ENCODE results near the gene ZC3H10. TPM values are rescaled to one million over a fixed set of nuclear protein-coding genes. Genes with fewer than 3 reads are reported as not detected.
A peak's percentile ranks its signal among the peaks of the same experiment; 100 is the strongest.
"Not testable (repeated sequence)": the region's sequence is repeated elsewhere in the genome, so short reads cannot be mapped to it uniquely, and the experiment has no call there.

ZC3H10 gene
- total and polyA plus RNA-seq, 4 donors: 1.8 to 9.6 (median 6.0) TPM

DNA sequence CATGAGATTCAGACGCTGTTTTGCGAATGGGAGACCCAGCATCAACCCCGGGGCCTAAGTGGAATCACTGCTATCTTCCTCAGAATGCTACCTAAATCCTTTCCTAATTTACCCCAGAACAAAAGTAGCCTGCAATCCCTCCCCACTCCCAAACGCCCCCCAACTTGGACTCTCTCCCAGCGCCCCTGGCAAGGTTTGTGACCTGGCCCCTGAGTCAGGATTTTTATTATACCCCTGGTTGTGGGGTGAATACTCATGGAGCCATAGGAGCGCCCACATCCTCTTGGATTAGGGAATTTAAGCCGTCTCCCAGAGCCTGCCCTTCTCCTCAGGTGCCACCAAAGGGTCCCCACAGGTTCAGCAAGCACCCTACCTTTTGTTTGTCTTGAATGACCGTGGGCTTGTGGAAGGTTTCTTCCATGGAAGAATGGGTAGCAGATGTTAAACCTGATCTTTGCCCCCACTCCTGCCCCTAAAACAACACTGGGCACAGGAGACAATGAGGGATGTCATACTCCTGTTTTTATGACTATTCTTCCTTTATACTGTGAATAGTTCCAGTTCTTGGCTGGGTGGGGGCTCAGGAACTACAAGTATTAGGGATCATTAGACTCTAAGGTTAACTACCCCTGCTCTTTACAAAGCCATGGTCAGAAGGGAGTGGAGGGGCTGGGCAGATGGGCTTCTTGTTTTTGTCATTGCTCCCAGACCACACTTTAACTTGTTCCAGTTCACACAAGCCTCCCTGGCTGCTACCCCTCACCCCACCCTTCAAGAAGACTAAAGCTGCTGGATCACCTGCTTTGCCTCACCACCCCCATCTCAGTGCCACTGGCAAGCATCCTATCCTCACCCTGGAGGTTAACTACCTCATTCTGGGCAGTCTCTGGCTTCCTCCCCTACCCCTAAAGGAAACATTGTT is 35.0 kb downstream of the ZC3H10 start:
- Histone ChIP-seq H3K27ac (ENCODE audit: low read depth in 1 of 2, low read length in 2 of 2) (no peak overlapping the region), H3K4me1 (ENCODE audit: control insufficient read depth in 1 of 2, insufficient read depth in 2 of 2, low read length in 2 of 2) (no peaks in the 10 kb centered on the region), H3K27me3 (ENCODE audit: control insufficient read depth in 1 of 2, insufficient read depth in 2 of 2, low read length in 1 of 2) (no peaks in the 10 kb centered on the region), H3K9me3 (ENCODE audit: control insufficient read depth, low read length) (no peaks in the 10 kb centered on the region), H3K36me3 (ENCODE audit: control insufficient read depth in 1 of 2, insufficient read depth in 2 of 2, low read length in 1 of 2) (no peaks in the 10 kb centered on the region), H3K4me3 (ENCODE audit: low read length in 2 of 2) (peak overlapping the region; percentile 15 to 42)
- ATAC-seq (ENCODE audit: low FRiP score) (no peak), DNase-seq (no peak)
- intact Hi-C loops (cut with DNase I): no loop called here
- 11 to 12% methylated on average over 8 of the region's 8 CpGs for WGBS, 2 donors

GRCh38 chr12:56153678-56154065 is 35.6 kb downstream of the ZC3H10 start:
- 61 to 80% methylated on average over 5 of the region's 5 CpGs for WGBS, 2 donors
- Histone ChIP-seq H3K9me3 (ENCODE audit: control insufficient read depth, low read length) (no peaks in the 10 kb centered on the region), H3K27ac (ENCODE audit: low read depth in 1 of 2, low read length in 2 of 2) (no peak overlapping the region), H3K27me3 (ENCODE audit: control insufficient read depth in 1 of 2, insufficient read depth in 2 of 2, low read length in 1 of 2) (no peaks in the 10 kb centered on the region), H3K4me3 (ENCODE audit: low read length in 2 of 2) (no peak overlapping the region), H3K4me1 (ENCODE audit: control insufficient read depth in 1 of 2, insufficient read depth in 2 of 2, low read length in 2 of 2) (no peaks in the 10 kb centered on the region), H3K36me3 (ENCODE audit: control insufficient read depth in 1 of 2, insufficient read depth in 2 of 2, low read length in 1 of 2) (no peaks in the 10 kb centered on the region)
- no peak for ATAC-seq (ENCODE audit: low FRiP score)
- intact Hi-C loops (cut with DNase I): no loop called here
- DNase-seq: no peak

DNA sequence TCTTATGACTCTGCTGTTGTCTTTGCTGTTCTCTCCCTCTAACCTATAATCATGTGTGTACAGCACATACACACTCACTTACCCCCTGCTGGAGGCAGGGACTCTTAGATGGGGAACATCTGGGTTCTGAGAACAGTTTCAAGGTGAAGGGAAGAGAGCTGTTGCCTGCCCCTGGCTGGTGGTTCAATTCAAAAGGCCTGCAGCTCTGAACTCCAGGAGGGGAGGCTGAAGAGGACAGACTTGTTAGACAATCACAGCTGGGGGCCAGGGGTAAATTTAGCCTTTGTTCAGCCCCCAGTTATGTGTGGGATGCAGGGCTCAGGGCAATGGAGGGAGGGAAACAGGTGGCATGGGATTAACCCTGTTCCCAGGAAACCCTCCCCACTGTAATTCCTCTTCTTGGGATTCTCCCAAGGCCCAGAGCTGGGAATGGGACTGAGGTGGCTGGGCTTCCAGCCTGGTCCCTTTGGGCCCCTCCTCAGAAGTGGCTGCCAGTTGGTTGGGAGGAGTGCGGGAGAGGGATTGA is 36.2 kb downstream of the ZC3H10 start:
- DNase-seq (no peak), ATAC-seq (ENCODE audit: low FRiP score) (no peak)
- Histone ChIP-seq H3K9me3 (ENCODE audit: control insufficient read depth, low read length) (no peaks in the 10 kb centered on the region), H3K36me3 (ENCODE audit: control insufficient read depth in 1 of 2, insufficient read depth in 2 of 2, low read length in 1 of 2) (no peaks in the 10 kb centered on the region), H3K4me3 (ENCODE audit: low read length in 2 of 2) (no peak overlapping the region), H3K4me1 (ENCODE audit: control insufficient read depth in 1 of 2, insufficient read depth in 2 of 2, low read length in 2 of 2) (no peaks in the 10 kb centered on the region), H3K27ac (ENCODE audit: low read depth in 1 of 2, low read length in 2 of 2) (no peak overlapping the region), H3K27me3 (ENCODE audit: control insufficient read depth in 1 of 2, insufficient read depth in 2 of 2, low read length in 1 of 2) (no peaks in the 10 kb centered on the region)
- 94% methylated on average over 1 of the region's 1 CpG for WGBS, 2 donors
- intact Hi-C loops (cut with DNase I): no loop called here

GRCh38 chr12:56154818-56155217 is 36.8 kb downstream of the ZC3H10 start:
- no peak overlapping the region for H3K4me3 ChIP-seq (ENCODE audit: low read length in 2 of 2)
- intact Hi-C loops (cut with DNase I): loop anchor here in 1 of 2 donors (5.0 kb wide), 1 partner anchor 38 kb away; the partner anchor contains the start of genes RPL41 and ZC3H10
- ATAC-seq (ENCODE audit: low FRiP score) (no peak), DNase-seq (no peak)
- WGBS, 2 donors: 87 to 88% methylated on average over 5 of the region's 5 CpGs
- H3K27ac ChIP-seq (ENCODE audit: low read depth in 1 of 2, low read length in 2 of 2): no peak overlapping the region
- H3K4me1 ChIP-seq (ENCODE audit: control insufficient read depth in 1 of 2, insufficient read depth in 2 of 2, low read length in 2 of 2): no peaks in the 10 kb centered on the region
- no peaks in the 10 kb centered on the region for H3K9me3 ChIP-seq (ENCODE audit: control insufficient read depth, low read length)
- H3K36me3 ChIP-seq (ENCODE audit: control insufficient read depth in 1 of 2, insufficient read depth in 2 of 2, low read length in 1 of 2): peaks cover 0 to 4% of the 10 kb centered on the region in 2 donors
- H3K27me3 ChIP-seq (ENCODE audit: control insufficient read depth in 1 of 2, insufficient read depth in 2 of 2, low read length in 1 of 2): no peaks in the 10 kb centered on the region

DNA sequence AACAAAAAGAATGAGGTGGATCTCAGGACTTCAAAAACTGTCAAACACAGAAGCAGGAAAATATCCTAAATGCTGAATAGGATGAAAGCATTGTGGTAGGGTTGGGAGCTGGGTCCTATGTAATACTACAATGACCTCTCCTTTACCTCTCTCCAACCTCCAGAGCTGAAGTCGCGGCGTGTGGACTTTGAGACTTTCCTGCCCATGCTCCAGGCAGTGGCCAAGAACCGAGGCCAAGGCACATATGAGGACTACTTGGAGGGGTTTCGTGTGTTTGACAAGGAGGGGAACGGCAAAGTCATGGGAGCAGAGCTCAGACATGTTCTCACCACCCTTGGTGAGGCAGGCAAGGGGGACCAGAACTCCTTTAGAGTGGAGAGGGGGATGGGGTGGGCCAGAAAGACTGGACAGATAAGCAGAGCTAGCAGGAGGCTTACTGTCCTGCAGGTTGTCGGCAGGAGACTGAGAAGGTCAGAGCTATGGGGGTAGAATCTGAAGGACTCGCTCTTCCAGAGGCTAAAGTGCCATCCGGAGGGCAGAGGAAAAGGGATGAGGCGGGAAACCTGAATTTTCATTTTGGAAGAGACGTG is 37.3 kb downstream of the ZC3H10 start:
- Histone ChIP-seq H3K36me3 (ENCODE audit: control insufficient read depth in 1 of 2, insufficient read depth in 2 of 2, low read length in 1 of 2) (peaks cover 0 to 8% of the 10 kb centered on the region in 2 donors), H3K4me1 (ENCODE audit: control insufficient read depth in 1 of 2, insufficient read depth in 2 of 2, low read length in 2 of 2) (no peaks in the 10 kb centered on the region), H3K27ac (ENCODE audit: low read depth in 1 of 2, low read length in 2 of 2) (no peak overlapping the region), H3K27me3 (ENCODE audit: control insufficient read depth in 1 of 2, insufficient read depth in 2 of 2, low read length in 1 of 2) (no peaks in the 10 kb centered on the region), H3K4me3 (ENCODE audit: low read length in 2 of 2) (no peak overlapping the region), H3K9me3 (ENCODE audit: control insufficient read depth, low read length) (no peaks in the 10 kb centered on the region)
- ATAC-seq (ENCODE audit: low FRiP score) (no peak), DNase-seq (no peak)
- 89% methylated on average over 11 of the region's 11 CpGs for WGBS, 2 donors
- intact Hi-C loops (cut with DNase I): loop anchor here in 1 of 2 donors (5.0 kb wide), 1 partner anchor 38 kb away; the partner anchor contains the start of genes RPL41 and ZC3H10

DNA sequence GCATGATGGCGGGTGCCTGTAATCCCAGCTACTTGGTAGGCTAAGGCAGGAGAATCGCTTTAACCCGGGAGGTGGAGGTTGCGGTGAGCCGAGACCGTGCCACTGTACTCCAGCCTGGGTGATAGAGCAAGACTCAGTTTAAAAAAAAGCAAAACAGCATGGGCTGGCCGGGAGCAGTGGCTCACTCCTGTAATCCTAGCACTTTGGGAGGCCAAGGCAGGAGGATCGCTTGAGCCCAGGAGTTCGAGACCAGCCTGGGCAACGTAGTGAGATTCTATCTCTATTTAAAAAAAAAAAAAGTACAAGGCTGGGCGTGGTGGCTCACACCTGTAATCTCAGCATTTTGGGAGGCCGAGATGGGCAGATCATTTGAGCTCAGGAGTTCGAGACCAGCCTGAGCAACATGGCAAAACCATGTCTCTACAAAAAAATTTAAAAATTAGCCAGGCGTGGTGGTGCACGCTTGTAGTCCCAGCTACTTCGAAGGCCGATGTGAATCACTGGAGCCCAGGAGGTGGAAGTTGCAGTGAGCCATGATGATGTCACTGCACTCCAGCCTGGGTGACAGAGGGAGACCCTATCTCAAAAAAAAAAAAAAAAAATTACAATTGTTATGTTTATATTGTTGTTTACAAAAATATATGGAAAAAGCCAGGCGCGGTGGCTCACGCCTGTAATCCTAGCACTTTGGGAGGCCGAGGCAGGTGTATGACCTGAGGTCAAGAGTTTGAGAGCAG is 38.6 kb downstream of the ZC3H10 start:
- H3K9me3 ChIP-seq (ENCODE audit: control insufficient read depth, low read length); H3K4me1 ChIP-seq (ENCODE audit: control insufficient read depth in 1 of 2, insufficient read depth in 2 of 2, low read length in 2 of 2); H3K27me3 ChIP-seq (ENCODE audit: control insufficient read depth in 1 of 2, insufficient read depth in 2 of 2, low read length in 1 of 2); ATAC-seq (ENCODE audit: low FRiP score); H3K4me3 ChIP-seq (ENCODE audit: low read length in 2 of 2): not testable (repeated sequence)
- Histone ChIP-seq H3K27ac (ENCODE audit: low read depth in 1 of 2, low read length in 2 of 2) (peak overlapping the region in 1 of 2 donors; percentile 58), H3K36me3 (ENCODE audit: control insufficient read depth in 1 of 2, insufficient read depth in 2 of 2, low read length in 1 of 2) (peaks cover 0 to 13% of the 10 kb centered on the region in 2 donors)
- intact Hi-C loops (cut with DNase I): loop anchor here in 1 of 2 donors (5.0 kb wide), 1 partner anchor 39 kb away; the partner anchor contains the start of genes RPL41 and ZC3H10
- 94 to 96% methylated on average over 21 of the region's 21 CpGs for WGBS, 2 donors
- peak in 1 of 2 donors; percentile 36 for DNase-seq

DNA sequence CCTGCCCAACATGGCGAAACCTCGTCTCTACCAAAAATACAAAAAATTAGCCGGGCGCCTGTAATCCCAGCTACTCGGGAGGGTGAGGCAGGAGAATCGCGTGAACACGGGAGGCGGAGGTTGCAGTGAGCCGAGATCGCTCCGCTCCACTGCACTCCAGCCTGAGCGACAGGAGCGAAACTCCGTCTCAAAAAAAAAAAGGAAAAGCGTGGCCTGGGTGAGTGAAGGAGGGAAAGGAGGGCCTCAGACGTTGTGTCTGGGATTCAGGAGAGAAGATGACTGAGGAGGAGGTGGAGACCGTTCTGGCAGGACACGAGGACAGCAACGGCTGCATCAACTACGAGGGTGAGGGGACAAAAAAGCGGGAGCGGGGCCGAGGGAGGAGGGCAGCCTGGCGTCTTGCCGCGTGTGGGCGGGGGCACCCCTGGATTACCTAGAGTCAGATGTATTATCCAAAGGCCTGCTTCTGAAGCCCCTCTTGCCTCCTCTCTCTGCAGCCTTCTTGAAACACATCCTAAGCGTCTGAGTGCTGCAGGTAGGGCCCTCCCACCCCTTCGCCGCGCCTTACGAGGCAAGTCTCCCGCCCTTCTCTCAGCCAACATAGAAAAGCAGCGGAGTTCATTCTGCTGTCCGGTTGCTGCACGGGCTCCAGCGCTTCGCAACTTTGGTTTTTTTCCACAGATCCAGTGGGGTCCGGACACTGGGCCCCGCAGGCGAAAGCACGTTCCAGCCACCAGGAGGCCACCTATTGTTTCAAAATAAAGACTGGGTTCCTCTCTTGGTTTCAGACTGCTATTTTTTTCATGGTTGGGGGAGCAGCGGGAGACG is 39.3 kb downstream of the ZC3H10 start:
- Histone ChIP-seq H3K9me3 (ENCODE audit: control insufficient read depth, low read length) (no peaks in the 10 kb centered on the region), H3K4me3 (ENCODE audit: low read length in 2 of 2) (peak overlapping the region; percentile 44 to 78), H3K27ac (ENCODE audit: low read depth in 1 of 2, low read length in 2 of 2) (peak overlapping the region in 1 of 2 donors; percentile 58), H3K36me3 (ENCODE audit: control insufficient read depth in 1 of 2, insufficient read depth in 2 of 2, low read length in 1 of 2) (peaks cover 0 to 17% of the 10 kb centered on the region in 2 donors), H3K4me1 (ENCODE audit: control insufficient read depth in 1 of 2, insufficient read depth in 2 of 2, low read length in 2 of 2) (no peaks in the 10 kb centered on the region), H3K27me3 (ENCODE audit: control insufficient read depth in 1 of 2, insufficient read depth in 2 of 2, low read length in 1 of 2) (no peaks in the 10 kb centered on the region)
- intact Hi-C loops (cut with DNase I): loop anchor here in 1 of 2 donors (5.0 kb wide), 1 partner anchor 40 kb away; the partner anchor contains the start of genes RPL41 and ZC3H10
- ATAC-seq (ENCODE audit: low FRiP score) (peak; percentile 79), DNase-seq (peak; percentile 83 to 90)
- WGBS, 2 donors: 3 to 4% methylated on average over 42 to 45 of the region's 45 CpGs

Data from aorta (tissue), 5 donors.